ENCODE results near the gene CD52.

Gene CD52

DNA sequence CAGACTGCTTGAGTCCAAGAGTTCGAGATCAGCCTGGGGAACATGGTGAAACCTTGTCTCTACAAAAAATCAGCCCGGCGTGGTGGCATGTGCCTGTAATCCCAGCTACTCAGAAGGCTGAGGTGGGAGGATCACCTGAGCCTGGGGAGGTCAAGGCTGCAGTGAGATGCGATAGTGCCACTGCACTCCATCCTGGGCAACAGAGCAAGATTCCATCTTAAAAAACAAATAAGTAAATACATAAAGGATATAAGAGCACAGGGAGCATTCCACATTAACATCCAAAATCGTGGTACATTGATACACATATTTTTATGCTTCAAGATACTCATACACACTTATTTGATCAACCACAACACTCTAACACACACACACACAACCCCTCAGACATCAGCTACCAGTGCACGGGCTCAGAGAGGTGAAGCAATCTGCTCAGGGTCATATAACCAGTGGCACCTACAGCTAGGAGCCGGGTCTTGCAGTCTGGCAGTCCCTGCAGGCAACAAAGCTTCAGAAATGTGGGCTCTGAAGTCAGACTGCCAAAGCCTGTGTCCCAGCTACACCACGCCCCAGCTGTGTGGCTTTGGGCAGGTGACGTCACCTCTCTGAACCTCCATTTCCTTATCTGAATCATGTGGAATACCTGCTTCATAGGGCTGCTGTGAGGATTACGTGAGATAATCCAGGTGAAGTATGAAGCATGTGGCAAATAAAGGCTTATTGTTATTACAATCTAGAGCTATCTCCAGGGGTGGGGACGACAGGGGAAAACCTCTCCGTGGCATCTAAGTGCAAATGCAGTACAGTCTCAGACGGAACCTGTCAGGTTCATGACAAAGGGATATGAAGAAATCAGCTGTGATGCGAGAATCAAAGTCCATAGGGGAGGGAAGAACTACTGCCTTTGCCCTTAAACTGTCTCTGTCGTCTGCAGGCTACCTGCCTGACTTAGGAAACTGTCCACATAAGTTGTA is 40.9 kb downstream of the CD52 start (continued):
- no peak for TF ChIP-seq ZNF513 (tag by site-specific recombination; IDR thresholded peaks at IDR 0.05)
- no peak for TF ChIP-seq ZNF311 (tag by site-specific recombination; IDR thresholded peaks at IDR 0.05; ENCODE audit: borderline replicate concordance)
- no peak for TF ChIP-seq ZNF747 (tag by site-specific recombination; IDR thresholded peaks at IDR 0.05)

- Histone ChIP-seq H3K4me1 (ENCODE audit: control insufficient read depth, insufficient read depth, low read length) (no peaks in the 10 kb centered on the region), H3K9me3 (ENCODE audit: control insufficient read depth, insufficient read depth, low read depth, low read length) (no peaks in the 10 kb centered on the region), H3K27ac (ENCODE audit: extremely low read depth, low read depth, low read length) (no peak overlapping the region), H3K36me3 (ENCODE audit: control insufficient read depth in 2 of 2, insufficient read depth in 1 of 2, low read length in 2 of 2) (no peaks in the 10 kb centered on the region), H3K4me3 (ENCODE audit: low read depth, low read length) (no peak overlapping the region)
- TF ChIP-seq ZNF354C (tag by site-specific recombination; IDR thresholded peaks at IDR 0.05; ENCODE audit: borderline replicate concordance, low read depth) (no peak), KLF8 (tag by site-specific recombination; IDR thresholded peaks at IDR 0.05) (no peak), ZIC2 (tag by site-specific recombination; IDR thresholded peaks at IDR 0.05) (no peak), IKZF3 (tag by site-specific recombination; IDR thresholded peaks at IDR 0.05) (no peak), ZNF513 (tag by site-specific recombination; IDR thresholded peaks at IDR 0.05) (no peak), ZSCAN23 (tag by site-specific recombination; IDR thresholded peaks at IDR 0.05) (no peak), SCRT1 (tag by site-specific recombination; IDR thresholded peaks at IDR 0.05; ENCODE audit: borderline replicate concordance) (no peak), ELK4 (IDR thresholded peaks at IDR 0.05; ENCODE audit: borderline replicate concordance, low read depth, low read length) (no peak), YY2 (tag by site-specific recombination; IDR thresholded peaks at IDR 0.05) (no peak), SETDB1 (IDR thresholded peaks at IDR 0.05; ENCODE audit: insufficient read length, low read length) (no peak), ZNF692 (tag by site-specific recombination; IDR thresholded peaks at IDR 0.05) (no peak)
- TF ChIP-seq, protein P1, sequence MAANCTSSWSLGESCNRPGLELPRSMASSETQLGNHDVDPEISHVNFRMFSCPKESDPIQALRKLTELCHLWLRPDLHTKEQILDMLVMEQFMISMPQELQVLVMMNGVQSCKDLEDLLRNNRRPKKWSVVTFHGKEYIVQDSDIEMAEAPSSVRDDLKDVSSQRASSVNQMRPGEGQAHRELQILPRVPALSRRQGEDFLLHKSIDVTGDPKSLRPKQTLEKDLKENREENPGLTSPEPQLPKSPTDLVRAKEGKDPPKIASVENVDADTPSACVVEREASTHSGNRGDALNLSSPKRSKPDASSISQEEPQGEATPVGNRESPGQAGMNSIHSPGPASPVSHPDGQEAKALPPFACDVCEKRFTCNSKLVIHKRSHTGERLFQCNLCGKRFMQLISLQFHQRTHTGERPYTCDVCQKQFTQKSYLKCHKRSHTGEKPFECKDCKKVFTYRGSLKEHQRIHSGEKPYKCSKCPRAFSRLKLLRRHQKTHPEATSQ (tag by site-specific recombination; IDR thresholded peaks at IDR 0.05): no peak
- ChIA-PET POLR2A (no interaction called here), CTCF (no interaction called here)
Observed at GRCh38 chr1:26359981-26360806, 42.4 kb downstream of the CD52 start.

All from HEK293 (cell line).